ENCODE measurements around the gene EDIL3.
"Not testable (repeated sequence)": the region's sequence is repeated elsewhere in the genome, so short reads cannot be mapped to it uniquely, and the experiment has no call there.

Gene EDIL3

GRCh38 chr5:84299959-84300358 is 84.7 kb downstream of the EDIL3 start:
- TF ChIP-seq ZNF274 (IDR thresholded peaks at IDR 0.05; ENCODE audit: low read depth, low read length): no peak
- no peak overlapping the region for H3K4me3 ChIP-seq (ENCODE audit: low read length)

- H3K4me3 ChIP-seq (ENCODE audit: low read length): no peak overlapping the region
- TF ChIP-seq ZNF274 (IDR thresholded peaks at IDR 0.05; ENCODE audit: low read depth, low read length): no peak
Measured at GRCh38 chr5:84298628-84299027, 86.1 kb downstream of the EDIL3 start.

- H3K4me3 ChIP-seq (ENCODE audit: low read length): not testable (repeated sequence)
Measured at GRCh38 chr5:84297641-84298040, 87.0 kb downstream of the EDIL3 start.

- no peak overlapping the region for H3K4me3 ChIP-seq (ENCODE audit: low read length)
- no peak for TF ChIP-seq ZNF274 (IDR thresholded peaks at IDR 0.05; ENCODE audit: low read depth, low read length)
Measured at GRCh38 chr5:84292788-84293653, 91.7 kb downstream of the EDIL3 start.

- no peak for TF ChIP-seq ZNF274 (IDR thresholded peaks at IDR 0.05; ENCODE audit: low read depth, low read length)
- no peak overlapping the region for H3K4me3 ChIP-seq (ENCODE audit: low read length)
Measured at GRCh38 chr5:84292000-84292642, 92.6 kb downstream of the EDIL3 start.

GRCh38 chr5:84290673-84291072 is 94.0 kb downstream of the EDIL3 start:
- H3K4me3 ChIP-seq (ENCODE audit: low read length): no peak overlapping the region
- TF ChIP-seq ZNF274 (IDR thresholded peaks at IDR 0.05; ENCODE audit: low read depth, low read length): no peak

- no peak for TF ChIP-seq ZNF274 (IDR thresholded peaks at IDR 0.05; ENCODE audit: low read depth, low read length)
- H3K4me3 ChIP-seq (ENCODE audit: low read length): no peak overlapping the region
Measured at GRCh38 chr5:84290161-84290560, 94.5 kb downstream of the EDIL3 start.

- H3K4me3 ChIP-seq (ENCODE audit: low read length): no peak overlapping the region
- no peak for TF ChIP-seq ZNF274 (IDR thresholded peaks at IDR 0.05; ENCODE audit: low read depth, low read length)
Measured at GRCh38 chr5:84287951-84288350, 96.7 kb downstream of the EDIL3 start.

GRCh38 chr5:84286662-84287061 is 98.0 kb downstream of the EDIL3 start:
- no peak for TF ChIP-seq ZNF274 (IDR thresholded peaks at IDR 0.05; ENCODE audit: low read depth, low read length)
- H3K4me3 ChIP-seq (ENCODE audit: low read length): no peak overlapping the region

GRCh38 chr5:84285641-84286637 is 98.7 kb downstream of the EDIL3 start:
- H3K4me3 ChIP-seq (ENCODE audit: low read length): no peak overlapping the region
- TF ChIP-seq ZNF274 (IDR thresholded peaks at IDR 0.05; ENCODE audit: low read depth, low read length): no peak

- no peak for TF ChIP-seq ZNF274 (IDR thresholded peaks at IDR 0.05; ENCODE audit: low read depth, low read length)
- no peak overlapping the region for H3K4me3 ChIP-seq (ENCODE audit: low read length)
Measured at GRCh38 chr5:84281383-84281782, 103.3 kb downstream of the EDIL3 start.

GRCh38 chr5:84279234-84279633 is 105.4 kb downstream of the EDIL3 start:
- no peak overlapping the region for H3K4me3 ChIP-seq (ENCODE audit: low read length)
- TF ChIP-seq ZNF274 (IDR thresholded peaks at IDR 0.05; ENCODE audit: low read depth, low read length): no peak

GRCh38 chr5:84275609-84276008 is 109.1 kb downstream of the EDIL3 start:
- H3K4me3 ChIP-seq (ENCODE audit: low read length): no peak overlapping the region
- no peak for TF ChIP-seq ZNF274 (IDR thresholded peaks at IDR 0.05; ENCODE audit: low read depth, low read length)

All from GM08714 (cell line).